HepG2 (cell line): ENCODE data around the gene PEA15. TPM values are rescaled to one million over a fixed set of nuclear protein-coding genes. Genes with fewer than 3 reads are reported as not detected.

Experiments used
- ARHGAP35 ChIP-seq: sonication (generic); formaldehyde crosslinking; IDR thresholded peaks from 2 replicates; pipeline ENCODE4 v1.9.0; 2022; ENCODE audit warnings: mild to moderate bottlenecking, inconsistent platforms, moderate library complexity, missing genetic modification reagents, borderline replicate concordance
- CSRNP2 ChIP-seq: sonication (generic); formaldehyde crosslinking; conservative IDR thresholded peaks from 2 replicates; pipeline ENCODE4 v1.8.0; 2022; ENCODE audit warnings: low read depth, missing genetic modification reagents
- GMEB1 ChIP-seq: sonication (generic); formaldehyde crosslinking; IDR thresholded peaks from 2 replicates; pipeline ENCODE4 v1.5.1; 2020; ENCODE audit warnings: missing genetic modification reagents, mild to moderate bottlenecking, borderline replicate concordance
- HIVEP1 ChIP-seq: sonication (generic); formaldehyde crosslinking; IDR thresholded peaks from 2 replicates; pipeline ENCODE4 v1.4.0; 2020; ENCODE audit warnings: mild to moderate bottlenecking, missing genetic modification reagents
- MAFK ChIP-seq, 2 experiments: IDR thresholded peaks in 1 of 2; conservative IDR thresholded peaks in 1 of 2; 2 replicates each; pipeline ENCODE4 v1.6.1; 2011; ENCODE audit warnings: improper control_type of control experiment in 2 of 2, low read length in 2 of 2
- MYPOP ChIP-seq: sonication (generic); formaldehyde crosslinking; IDR thresholded peaks from 2 replicates; pipeline ENCODE4 v1.8.1; 2023; ENCODE audit warnings: mild to moderate bottlenecking, moderate library complexity, missing genetic modification reagents
- NR0B2 ChIP-seq: sonication (generic); formaldehyde crosslinking; IDR thresholded peaks from 2 replicates; pipeline ENCODE4 v1.4.0; 2020; ENCODE audit warnings: mild to moderate bottlenecking, missing genetic modification reagents
- PAF1 ChIP-seq: IDR thresholded peaks from 2 replicates; pipeline ENCODE4 v1.6.1; 2016; ENCODE audit warnings: missing genetic modification reagents, missing compliant biosample characterization
- REL ChIP-seq: sonication (generic); formaldehyde crosslinking; conservative IDR thresholded peaks from 2 replicates; pipeline ENCODE4 v1.8.0; 2022; ENCODE audit warnings: mild to moderate bottlenecking, missing genetic modification reagents, moderate library complexity
- RNF2 ChIP-seq: fragments of 450-650 bp; conservative IDR thresholded peaks from 2 replicates; pipeline ENCODE4 v1.6.1; 2016; ENCODE audit warnings: low read depth
- UBTF ChIP-seq: sonication (generic); formaldehyde crosslinking; IDR thresholded peaks from 2 replicates; pipeline ENCODE4 v1.4.0; 2020; ENCODE audit warnings: mild to moderate bottlenecking, missing genetic modification reagents
- YY1 ChIP-seq: IDR thresholded peaks from 2 replicates; pipeline ENCODE4 v1.6.1; 2011; ENCODE audit warnings: low read length, low read depth, moderate library complexity, mild to moderate bottlenecking; ENCODE audit not compliant: insufficient read depth, insufficient replicate concordance
- ZFYVE20 ChIP-seq: sonication (generic); formaldehyde crosslinking; IDR thresholded peaks from 2 replicates; pipeline ENCODE4 v1.8.0; 2023; ENCODE audit warnings: low read depth, mild to moderate bottlenecking, moderate library complexity, missing genetic modification reagents, borderline replicate concordance
- ZNF468 ChIP-seq: sonication (generic); formaldehyde crosslinking; IDR thresholded peaks from 2 replicates; pipeline ENCODE4 v1.8.0; 2022; ENCODE audit warnings: mild to moderate bottlenecking, moderate library complexity, missing genetic modification reagents
- ZNF557 ChIP-seq: sonication (generic); formaldehyde crosslinking; IDR thresholded peaks from 2 replicates; pipeline ENCODE4 v1.4.0; 2020; ENCODE audit warnings: missing genetic modification reagents
- ZNF570 ChIP-seq: sonication (generic); formaldehyde crosslinking; IDR thresholded peaks from 2 replicates; pipeline ENCODE4 v1.4.0; 2020; ENCODE audit warnings: mild to moderate bottlenecking, missing genetic modification reagents, borderline replicate concordance
- ZNF710 ChIP-seq: sonication (generic); formaldehyde crosslinking; IDR thresholded peaks from 2 replicates; pipeline ENCODE4 v1.5.0; 2020; ENCODE audit warnings: mild to moderate bottlenecking, missing genetic modification reagents, borderline replicate concordance
- ZNF772 ChIP-seq: sonication (generic); formaldehyde crosslinking; IDR thresholded peaks from 2 replicates; pipeline ENCODE4 v1.5.0; 2020; ENCODE audit warnings: mild to moderate bottlenecking, missing genetic modification reagents
- ZNF790 ChIP-seq: sonication (generic); formaldehyde crosslinking; IDR thresholded peaks from 2 replicates; pipeline ENCODE4 v1.8.0; 2022; ENCODE audit warnings: missing genetic modification reagents, mild to moderate bottlenecking, borderline replicate concordance
- polyA plus RNA-seq, 8 experiments: library from polyadenylated mRNA; depleted of rRNA in 3 of 8; stranded (reverse) in 7 of 8; unstranded in 1 of 8; fragments of >200 nt; fragmentation: Illumina TruSeq in 4 of 8; extraction: Trizol in 4 of 8; gene quantifications; 2 replicates each; pipeline versions ENCODE4 v1.2.1 to v1.2.3, GENCODE V29; 2011 to 2016; ENCODE audit warnings: low read depth in 4 of 8, missing spikeins in 1 of 8, mixed read lengths in 1 of 8; ENCODE audit not compliant: insufficient read depth in 1 of 8
- total RNA-seq, 5 experiments: library from RNA; depleted of rRNA; stranded (reverse); fragments of >200 nt; fragmentation: Illumina TruSeq; extraction: Trizol; gene quantifications; 2 replicates each; pipeline ENCODE4 v1.2.3, GENCODE V29; 2016; ENCODE audit warnings: low read depth in 1 of 5

PEA15 gene
- total and polyA plus RNA-seq, 2 of the 13 experiments (the other 11 are each of a cell fraction or from before 2014, with no cell fraction given), result 12.1 to 35.2 TPM

- 0 out of 2 replicates have a peak, but pooled peaks have one; percentile 40 for TF ChIP-seq ZNF710 (CRISPR knock-in tag)
- no peak for TF ChIP-seq HIVEP1 (CRISPR knock-in tag)
- no peak for TF ChIP-seq ZNF468 (CRISPR knock-in tag)
- no peak for TF ChIP-seq UBTF (CRISPR knock-in tag)
- TF ChIP-seq ZNF557, result 0 out of 2 replicates have a peak, but pooled peaks have one; percentile 25
- TF ChIP-seq ZFYVE20 (CRISPR knock-in tag), result no peak
- TF ChIP-seq MYPOP, result no peak
- TF ChIP-seq PAF1 (CRISPR knock-in tag), result no peak
- no peak for TF ChIP-seq CSRNP2 (CRISPR knock-in tag)
- TF ChIP-seq NR0B2 (CRISPR knock-in tag), result no peak
- TF ChIP-seq MAFK (conservative IDR thresholded peaks at IDR 0.05 in 1 of 2, IDR thresholded peaks at IDR 0.05 in 1 of 2; ENCODE audit: low read length in 2 of 2), result peak in 1 of 2 experiments; percentile 32; a peak in 1 of 4 replicates
- TF ChIP-seq REL, result no peak
- TF ChIP-seq GMEB1 (CRISPR knock-in tag), result no peak
- no peak for TF ChIP-seq ZNF570 (CRISPR knock-in tag)
- no peak for TF ChIP-seq RNF2
- TF ChIP-seq ZNF790, result no peak; the same call in 1 of the 2 replicates
- peak; percentile 10 for TF ChIP-seq YY1
- TF ChIP-seq ZNF772 (CRISPR knock-in tag), result no peak
- no peak; the same call in 1 of the 2 replicates for TF ChIP-seq ARHGAP35 (CRISPR knock-in tag)
Observed at GRCh38 chr1:160193091-160193819, 11.9 kb upstream of the PEA15 start (continued).
